Activated CD8-positive, alpha-beta memory T cell treated with anti-CD3 and anti-CD28 coated beads, Interleukin-2, amount 50 U/mL, for 24 hours (primary cell): ENCODE measurements around the gene LRRTM3.

Experiments used
- DNase-seq: peaks from one replicate; pipeline ENCODE4 v3.0.0-alpha.2; 2020; ENCODE audit errors: extremely low read depth

Gene LRRTM3

GRCh38 chr10:66925896-66926715, at the start of gene LRRTM3:
LRRTM3 (plus strand) TSS chr10:66926036.
- no peak for DNase-seq

DNA sequence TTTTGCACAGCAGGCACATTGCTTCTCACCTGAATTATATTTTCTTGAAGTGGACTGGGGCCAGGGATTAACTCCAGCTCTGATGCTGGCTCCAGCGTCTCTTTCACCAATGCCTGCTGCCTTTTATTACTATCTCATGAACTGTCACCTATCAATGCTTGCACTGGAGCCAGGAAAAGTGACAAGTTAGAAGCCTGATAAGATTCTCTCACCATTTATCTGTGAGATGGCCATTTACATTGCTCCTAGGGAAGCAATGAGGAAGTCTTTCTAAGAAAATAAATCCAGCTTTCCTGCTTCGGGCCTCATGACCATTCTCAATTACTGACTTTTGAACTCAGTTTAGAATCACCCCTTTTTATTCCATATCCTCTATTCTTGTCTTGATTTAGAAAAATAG, 48.5 kb upstream of the LRRTM3 start:
- no peak for DNase-seq

DNA sequence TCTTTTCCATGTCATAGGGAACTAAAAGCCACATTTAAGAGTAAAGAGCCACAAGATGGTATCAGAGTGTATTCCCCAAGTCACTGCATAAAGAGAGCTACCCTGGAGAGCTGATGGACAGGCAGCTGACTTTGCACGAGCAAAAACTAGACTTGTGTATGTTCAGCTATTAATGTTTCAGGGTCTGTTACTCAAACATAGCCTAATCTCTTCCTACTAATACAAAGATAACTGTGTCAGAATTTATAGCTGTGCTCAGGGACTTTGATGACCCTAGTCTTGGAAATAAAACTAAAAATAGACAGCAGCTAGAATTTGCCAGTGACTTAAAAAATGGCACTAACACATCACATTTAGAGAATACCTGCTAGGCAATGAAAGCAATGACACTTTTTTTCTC, 45.5 kb upstream of the LRRTM3 start:
- no peak for DNase-seq

GRCh38 chr10:66880826-66881225, 45.0 kb upstream of the LRRTM3 start:
- DNase-seq = no peak

GRCh38 chr10:66881814-66882213, 44.0 kb upstream of the LRRTM3 start:
- DNase-seq = no peak

GRCh38 chr10:66882271-66882670, 43.6 kb upstream of the LRRTM3 start:
- DNase-seq = no peak

DNA sequence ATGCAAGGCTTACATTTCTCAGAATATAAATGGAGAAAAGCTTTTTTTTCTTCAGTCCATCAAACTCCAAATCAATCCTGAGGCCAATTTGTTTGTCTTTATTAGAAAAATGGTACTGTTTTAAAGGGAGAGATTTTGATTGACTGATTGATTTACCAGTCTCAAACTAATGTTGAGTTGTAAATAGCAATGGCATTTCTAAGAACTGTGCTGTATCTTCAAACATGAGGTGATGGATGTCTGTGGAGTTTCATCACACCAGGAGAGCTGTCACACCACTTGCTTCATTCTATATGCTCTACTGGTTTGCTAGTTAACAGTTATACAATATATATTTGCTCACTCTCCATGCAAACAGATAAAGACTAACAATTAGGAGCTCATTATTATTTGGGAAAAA, 39.0 kb upstream of the LRRTM3 start:
- DNase-seq = no peak

GRCh38 chr10:66888237-66888636, 37.6 kb upstream of the LRRTM3 start:
- no peak for DNase-seq

- no peak for DNase-seq
Measured at GRCh38 chr10:66892871-66893270, 33.0 kb upstream of the LRRTM3 start.

GRCh38 chr10:66910671-66911070, 15.2 kb upstream of the LRRTM3 start:
- no peak for DNase-seq

DNA sequence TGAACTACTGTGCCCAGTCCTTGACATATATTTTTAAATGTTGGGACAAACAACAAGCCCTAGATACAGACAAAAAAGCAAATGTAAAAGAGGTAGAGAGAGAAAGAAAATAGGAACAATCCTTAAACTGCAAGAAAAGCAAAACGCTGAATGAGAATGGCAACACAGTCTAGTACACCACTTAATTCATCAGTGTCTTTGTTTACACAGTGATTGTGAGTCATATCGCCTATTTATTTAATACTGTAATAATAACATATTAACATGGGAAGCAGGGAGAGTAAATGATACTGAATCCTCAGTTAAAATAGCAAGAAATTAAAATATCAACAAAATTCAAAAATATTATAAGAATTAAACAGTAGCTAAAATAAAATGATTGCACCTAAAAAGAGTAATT, 9.8 kb upstream of the LRRTM3 start:
- DNase-seq = no peak

DNA sequence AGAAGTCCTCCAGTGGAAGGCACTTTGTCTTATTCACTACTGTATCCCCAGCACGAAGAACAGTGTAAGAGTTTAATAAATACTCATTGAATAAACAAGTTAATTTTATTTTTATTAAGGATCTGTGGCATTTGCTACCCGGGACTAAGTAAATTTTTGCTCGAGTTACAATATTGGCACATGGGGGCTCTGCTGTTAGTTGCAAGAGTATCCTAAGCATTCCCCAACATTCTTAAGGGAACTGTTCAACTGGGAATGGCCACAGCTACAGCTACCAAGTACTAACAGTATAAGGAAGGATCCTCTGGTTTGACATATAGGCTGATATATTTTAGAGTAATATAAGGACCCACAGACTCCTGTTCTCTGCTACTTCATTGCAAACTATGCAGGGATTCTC, 8.7 kb upstream of the LRRTM3 start:
- DNase-seq = no peak

DNA sequence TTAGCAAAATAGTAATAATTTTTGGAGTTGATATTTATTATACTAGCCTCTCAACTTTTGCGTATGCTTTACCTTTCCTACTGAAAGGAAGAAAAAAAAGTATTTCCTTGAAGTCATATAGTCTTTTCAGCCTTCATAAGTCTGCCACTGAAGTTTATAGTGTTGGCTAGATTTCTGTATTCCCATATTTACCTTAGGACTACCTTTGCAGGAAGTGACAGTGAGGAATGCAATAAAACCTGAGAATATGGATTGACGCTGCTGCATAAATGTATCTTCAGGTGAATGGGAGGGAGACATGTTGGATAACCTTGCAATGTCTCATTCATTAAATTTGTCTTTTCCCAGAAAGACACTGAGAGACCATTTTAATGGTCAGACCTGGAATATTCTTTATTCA, 6.6 kb upstream of the LRRTM3 start:
- no peak for DNase-seq

DNA sequence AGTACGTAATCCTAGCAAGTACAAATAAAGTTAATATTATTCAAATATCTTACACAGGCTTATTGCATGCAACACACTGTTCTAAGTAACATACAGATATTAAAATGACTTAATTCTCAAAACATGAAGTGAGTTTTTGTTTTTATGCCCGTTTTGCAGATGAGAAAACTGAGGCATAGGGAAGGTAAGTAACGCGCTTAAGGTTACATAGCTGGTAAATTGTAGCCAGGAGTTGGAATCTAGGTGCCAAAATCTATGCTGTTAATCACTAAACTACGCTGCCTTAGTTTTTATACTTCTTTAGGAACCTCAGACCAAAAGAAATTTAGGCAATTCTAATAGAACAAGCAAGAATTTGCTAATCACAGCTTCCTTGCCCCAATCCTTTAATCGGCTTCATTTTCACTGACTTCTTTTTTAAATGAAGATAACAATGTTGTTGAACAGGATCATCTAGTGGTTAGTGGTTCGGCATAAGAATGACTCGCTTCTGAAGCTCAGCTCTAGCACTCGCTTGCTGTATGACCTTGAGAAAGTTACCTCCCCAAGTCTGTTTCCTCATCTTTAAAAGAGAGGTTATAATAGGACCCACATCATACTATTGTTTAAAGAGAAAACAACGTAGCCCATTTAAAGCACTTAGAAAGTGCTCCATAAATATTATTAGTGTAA, 1.0 kb upstream of the LRRTM3 start:
- DNase-seq = no peak

DNA sequence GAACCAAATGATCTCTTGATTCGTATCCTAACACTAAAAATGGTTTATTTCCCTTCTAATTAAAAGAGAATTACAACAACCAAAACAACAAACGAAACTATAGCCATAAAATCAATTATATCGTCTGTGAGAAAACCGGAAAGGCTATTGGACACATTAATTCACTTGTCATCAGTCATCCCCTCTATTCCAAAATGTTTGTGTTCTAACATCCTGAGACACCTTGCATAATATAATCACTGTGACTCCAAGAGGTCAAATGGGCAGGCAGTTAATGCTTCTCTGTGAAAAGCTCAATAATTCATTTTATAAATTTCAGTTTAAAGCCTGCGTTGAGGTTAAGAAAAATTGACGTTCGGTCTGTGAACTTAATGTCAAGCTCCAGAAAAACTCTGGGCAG, 463 bp upstream of the LRRTM3 start:
- DNase-seq = no peak

DNA sequence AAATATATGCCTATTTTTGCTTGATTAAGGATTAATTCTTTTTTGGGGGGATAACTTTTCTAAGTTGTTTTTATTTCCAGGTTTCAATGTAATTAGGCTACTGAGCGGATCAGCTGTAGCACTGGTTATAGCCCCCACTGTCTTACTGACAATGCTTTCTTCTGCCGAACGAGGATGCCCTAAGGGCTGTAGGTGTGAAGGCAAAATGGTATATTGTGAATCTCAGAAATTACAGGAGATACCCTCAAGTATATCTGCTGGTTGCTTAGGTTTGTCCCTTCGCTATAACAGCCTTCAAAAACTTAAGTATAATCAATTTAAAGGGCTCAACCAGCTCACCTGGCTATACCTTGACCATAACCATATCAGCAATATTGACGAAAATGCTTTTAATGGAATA, 1.0 kb downstream of the LRRTM3 start:
- no peak for DNase-seq

DNA sequence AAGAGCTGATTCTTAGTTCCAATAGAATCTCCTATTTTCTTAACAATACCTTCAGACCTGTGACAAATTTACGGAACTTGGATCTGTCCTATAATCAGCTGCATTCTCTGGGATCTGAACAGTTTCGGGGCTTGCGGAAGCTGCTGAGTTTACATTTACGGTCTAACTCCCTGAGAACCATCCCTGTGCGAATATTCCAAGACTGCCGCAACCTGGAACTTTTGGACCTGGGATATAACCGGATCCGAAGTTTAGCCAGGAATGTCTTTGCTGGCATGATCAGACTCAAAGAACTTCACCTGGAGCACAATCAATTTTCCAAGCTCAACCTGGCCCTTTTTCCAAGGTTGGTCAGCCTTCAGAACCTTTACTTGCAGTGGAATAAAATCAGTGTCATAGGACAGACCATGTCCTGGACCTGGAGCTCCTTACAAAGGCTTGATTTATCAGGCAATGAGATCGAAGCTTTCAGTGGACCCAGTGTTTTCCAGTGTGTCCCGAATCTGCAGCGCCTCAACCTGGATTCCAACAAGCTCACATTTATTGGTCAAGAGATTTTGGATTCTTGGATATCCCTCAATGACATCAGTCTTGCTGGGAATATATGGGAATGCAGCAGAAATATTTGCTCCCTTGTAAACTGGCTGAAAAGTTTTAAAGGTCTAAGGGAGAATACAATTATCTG, 1.6 kb downstream of the LRRTM3 start:
- no peak for DNase-seq

GRCh38 chr10:66927971-66928770, 2.3 kb downstream of the LRRTM3 start:
- no peak for DNase-seq

- no peak for DNase-seq
Measured at GRCh38 chr10:66928776-66929175, 2.9 kb downstream of the LRRTM3 start.

DNA sequence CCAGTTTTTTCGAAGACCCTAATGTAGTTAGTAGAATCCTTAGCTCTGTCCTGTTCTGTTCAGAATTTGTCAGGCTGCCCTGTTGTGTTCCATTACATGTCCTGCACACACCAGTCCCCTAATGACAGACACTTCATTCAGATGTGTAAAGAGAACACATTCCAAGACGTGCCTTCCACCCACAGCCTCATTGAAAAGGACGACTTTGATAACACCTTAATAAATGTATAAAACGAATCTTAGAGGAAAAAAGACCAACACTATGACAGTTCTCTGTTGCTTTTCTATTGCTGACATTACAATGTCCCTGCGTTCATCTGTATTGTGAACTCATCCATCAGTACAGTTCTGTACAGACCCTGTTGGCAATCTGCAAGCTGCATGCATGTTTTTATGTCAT, 3.5 kb downstream of the LRRTM3 start:
- no peak for DNase-seq

- no peak for DNase-seq
Measured at GRCh38 chr10:66931340-66931948, 5.6 kb downstream of the LRRTM3 start.

GRCh38 chr10:66931949-66932343, 6.1 kb downstream of the LRRTM3 start:
- DNase-seq = no peak
